ENCODE results near the gene PKDCC.
A peak's percentile ranks its signal among the peaks of the same experiment; 100 is the strongest.
"Not testable (repeated sequence)": the region's sequence is repeated elsewhere in the genome, so short reads cannot be mapped to it uniquely, and the experiment has no call there.

PKDCC gene

DNA sequence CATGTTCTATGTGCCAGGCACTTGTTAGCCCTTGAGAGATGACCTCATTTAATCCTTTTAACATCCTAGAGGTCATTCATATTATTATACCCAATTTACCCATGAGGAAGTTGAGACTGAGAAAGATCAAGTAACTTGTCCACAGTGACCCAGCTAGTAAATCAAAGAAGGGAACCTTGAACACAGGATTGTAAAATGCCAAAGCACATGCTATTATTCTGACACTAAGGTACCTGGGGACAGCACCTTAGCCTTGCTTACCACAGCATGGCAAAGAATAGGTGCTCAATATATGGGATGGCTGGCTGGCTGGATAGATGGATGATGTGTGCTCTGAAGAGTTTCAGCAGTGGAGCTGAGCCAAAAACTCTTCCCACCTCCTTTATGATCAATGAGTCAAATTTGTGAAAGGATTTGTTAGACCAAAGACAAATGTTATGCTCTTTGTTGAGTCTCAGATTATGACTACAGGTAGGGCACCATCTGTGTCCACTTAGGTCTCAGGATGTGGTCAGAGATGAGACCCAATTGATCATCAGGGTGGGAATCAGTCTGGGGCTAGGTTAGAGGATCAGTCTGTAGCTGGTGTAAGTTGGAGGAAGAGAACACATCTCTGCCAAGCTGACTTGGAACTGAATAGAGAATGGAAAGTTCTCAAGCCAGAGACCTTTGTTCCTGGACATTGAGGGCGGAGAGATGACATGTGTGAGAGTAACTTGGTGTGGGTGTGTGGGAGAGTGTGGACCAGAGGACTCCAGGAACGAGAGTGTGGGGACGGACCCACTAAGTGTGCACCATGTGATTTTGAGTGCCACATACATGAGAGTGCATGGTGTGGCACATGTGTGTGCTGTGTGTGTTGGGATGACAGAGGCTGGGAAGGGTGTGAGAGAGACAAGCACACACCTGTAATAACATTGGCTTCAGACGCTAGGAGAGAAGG is 16.3 kb upstream of the PKDCC start:
- no peak for DNase-seq

- no peak for DNase-seq
These were observed 15.6 kb upstream of the PKDCC start for GRCh38 chr2:42032224-42032620.

- no peak for DNase-seq
These were observed 15.1 kb upstream of the PKDCC start for GRCh38 chr2:42032745-42033144.

DNA sequence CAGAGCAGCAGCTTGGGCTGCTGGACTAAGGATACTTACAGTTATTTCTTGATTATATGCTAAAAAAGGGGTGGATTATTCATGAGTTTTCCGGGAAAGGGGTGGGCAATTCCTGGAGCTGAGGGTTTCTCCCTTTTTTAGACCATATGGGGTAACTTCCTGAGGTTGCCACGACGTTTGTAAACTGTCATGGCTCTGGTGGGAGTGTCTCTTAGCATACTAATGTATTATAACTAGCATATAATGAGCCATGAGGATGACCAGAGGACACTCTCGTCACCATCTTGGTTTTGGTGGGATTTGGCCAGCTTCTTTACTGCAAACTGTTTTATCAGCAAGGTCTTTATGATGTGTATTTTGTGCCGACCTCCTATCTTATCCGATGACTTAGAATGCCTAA is 13.7 kb upstream of the PKDCC start:
- DNase-seq = not testable (repeated sequence)

- no peak for DNase-seq
These were observed 12.6 kb upstream of the PKDCC start for GRCh38 chr2:42035241-42035640.

DNA sequence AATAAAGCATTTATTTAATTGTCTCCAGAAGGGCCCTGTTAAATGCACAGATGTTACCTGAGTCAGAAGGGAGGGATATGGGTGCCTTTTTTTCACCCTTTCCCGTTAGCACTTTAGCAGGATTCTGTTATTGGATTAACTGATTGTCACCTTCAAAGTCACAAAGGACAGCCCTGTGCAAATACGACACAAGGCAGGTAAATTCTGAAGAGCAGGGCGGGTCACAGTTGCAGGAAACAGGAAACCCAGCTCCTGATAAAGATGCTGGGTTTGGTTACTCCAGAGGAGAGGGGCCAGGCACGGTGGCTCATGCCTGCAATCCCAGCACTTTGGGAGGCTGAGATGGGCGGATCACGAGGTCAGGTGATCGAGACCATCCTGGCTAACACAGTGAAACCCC is 11.4 kb upstream of the PKDCC start:
- no peak for DNase-seq

GRCh38 chr2:42036940-42037339 is 10.9 kb upstream of the PKDCC start:
- no peak for DNase-seq

- no peak for DNase-seq
These were observed 7.1 kb upstream of the PKDCC start for GRCh38 chr2:42040643-42041278.

GRCh38 chr2:42041377-42042127 is 6.3 kb upstream of the PKDCC start:
- DNase-seq = no peak

DNA sequence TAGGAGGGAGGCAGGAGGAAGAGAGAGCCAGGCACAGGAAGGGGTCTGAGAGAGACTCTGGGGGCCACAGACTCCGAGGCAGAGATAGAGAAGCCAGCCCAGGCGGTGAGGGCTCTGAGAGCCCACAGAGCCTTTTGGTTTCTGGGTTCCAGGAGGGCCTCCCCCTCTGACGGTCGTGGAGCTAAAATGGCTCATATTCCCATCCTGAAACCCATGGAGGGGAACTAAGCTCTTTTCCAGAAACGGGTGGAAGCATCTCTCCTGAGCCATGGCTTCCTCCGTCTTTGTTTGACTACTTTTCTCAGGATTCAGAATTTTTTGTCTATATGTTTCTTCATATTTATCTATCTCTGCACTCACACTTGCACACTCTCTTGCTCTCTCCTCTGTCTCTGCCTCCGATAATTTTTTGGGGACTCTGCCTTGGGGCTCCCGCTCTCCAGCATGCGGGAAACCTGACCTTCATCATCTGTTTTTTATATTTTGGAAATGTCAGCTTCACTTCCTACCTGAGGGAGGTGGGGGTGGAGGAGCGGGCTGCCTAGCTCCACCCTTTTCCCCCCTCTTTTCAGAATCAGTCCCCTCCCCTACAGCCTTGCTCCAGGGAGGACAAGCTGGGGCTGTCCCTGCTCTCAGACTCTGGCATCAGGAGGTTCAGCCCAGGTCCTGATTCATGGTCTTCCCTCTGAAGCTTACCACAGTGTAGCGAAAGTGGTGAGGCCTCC is 5.0 kb upstream of the PKDCC start:
- no peak for DNase-seq

DNA sequence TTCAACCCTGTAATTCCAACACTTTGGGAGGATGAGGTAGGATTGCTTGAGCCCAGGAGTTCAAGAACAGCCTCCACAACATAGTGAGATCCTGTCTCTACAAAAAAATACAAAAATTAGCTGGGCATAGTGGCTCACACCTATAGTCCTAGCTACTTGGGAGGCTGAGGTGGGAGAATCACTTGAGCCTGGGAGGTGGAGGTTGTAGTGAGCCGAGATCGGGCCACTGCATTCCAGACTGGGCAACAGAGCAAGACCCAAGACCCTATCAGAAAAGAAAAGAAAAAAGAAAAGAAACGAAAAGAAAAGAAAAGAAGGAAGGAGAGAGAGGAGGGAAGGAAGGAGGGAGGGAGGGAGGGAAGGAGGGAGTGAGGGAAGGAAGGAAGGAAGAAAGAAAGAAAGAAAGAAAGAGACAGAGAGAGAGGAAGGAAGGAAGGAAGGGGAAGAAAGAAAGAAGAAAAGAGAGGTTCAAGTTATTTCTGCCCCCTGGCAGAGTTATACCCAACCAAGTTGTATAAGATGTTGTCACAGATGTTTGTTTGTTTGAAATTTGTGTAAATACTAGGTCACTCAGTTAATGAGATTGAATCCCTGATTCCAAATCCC is 3.9 kb upstream of the PKDCC start:
- DNase-seq = no peak

DNA sequence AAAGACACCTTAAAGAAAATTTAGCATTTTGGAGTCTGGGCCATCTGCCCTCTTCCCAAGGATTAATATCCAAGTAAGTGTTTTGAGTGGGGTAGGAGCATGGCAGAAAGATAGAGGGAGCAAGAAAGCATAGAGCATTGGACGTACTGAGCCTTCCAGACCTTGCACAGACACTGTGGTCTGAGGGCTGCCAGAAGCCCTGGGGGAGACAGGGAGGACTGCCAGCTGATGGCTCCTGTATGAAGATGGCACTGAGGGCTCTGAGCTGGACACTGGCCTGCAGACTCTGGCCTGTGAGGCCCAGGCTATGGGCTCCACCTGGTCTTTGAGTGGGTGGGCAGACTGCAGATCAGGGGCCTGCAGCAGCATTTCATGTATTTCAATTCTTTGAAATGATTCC is 2.9 kb upstream of the PKDCC start:
- DNase-seq = no peak

DNA sequence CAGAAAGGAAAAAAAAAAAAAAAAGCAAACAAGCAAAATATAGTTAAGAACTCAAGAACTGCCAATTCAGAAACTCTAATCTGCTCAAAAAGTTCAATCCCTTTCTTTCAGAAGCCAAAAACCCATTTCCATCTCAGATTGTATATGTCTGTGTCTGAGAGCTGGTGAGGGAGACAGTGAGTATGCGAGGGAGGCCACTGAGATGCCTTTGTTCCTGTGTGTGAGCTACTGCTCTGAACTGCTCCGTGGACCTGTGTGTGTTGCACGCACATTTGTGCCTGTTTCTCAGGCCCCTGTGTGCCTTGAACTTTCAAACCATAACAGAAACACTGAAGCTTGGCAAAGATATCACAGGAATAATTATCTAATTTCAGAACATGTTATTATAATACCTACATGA is 2.5 kb upstream of the PKDCC start:
- DNase-seq = no peak

- no peak for DNase-seq
These were observed 1.7 kb upstream of the PKDCC start for GRCh38 chr2:42045848-42046748.

- DNase-seq = peak; percentile 9
These were observed 868 bp upstream of the PKDCC start for GRCh38 chr2:42046819-42047487.

DNA sequence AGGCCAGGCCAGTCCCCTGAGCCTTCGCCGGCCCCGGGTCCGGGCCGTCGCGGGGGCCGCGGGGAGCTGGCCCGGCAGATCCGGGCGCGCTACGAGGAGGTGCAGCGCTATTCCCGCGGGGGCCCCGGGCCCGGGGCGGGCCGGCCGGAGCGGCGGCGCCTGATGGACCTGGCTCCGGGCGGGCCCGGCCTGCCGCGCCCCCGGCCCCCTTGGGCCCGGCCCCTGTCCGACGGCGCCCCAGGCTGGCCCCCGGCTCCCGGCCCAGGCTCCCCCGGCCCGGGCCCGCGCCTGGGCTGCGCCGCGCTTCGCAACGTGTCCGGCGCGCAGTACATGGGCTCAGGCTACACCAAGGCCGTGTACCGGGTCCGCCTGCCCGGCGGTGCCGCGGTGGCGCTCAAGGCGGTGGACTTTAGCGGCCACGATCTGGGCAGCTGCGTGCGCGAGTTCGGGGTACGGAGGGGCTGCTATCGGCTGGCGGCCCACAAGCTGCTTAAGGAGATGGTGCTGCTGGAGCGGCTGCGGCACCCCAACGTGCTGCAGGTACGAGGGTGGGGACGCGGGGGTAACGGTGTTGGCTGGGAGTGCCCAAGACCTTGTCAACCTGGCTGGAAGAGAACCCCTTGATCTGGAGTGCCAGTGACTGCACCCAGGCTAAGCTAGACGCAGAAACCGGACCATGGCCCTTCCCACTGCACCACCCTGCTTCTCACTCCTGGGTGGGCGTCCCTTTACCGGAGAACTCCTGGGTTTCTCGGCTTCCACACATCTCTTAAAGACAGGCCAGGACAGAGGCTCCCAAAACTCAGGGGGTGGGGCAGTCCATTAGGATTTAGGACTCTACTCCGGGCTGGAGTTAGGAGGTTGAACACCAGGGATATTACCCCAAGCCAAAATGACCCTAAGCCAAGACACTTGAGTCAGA is 739 bp downstream of the PKDCC start:
- DNase-seq = no peak

GRCh38 chr2:42049221-42050009 is 1.6 kb downstream of the PKDCC start:
- DNase-seq = no peak

DNA sequence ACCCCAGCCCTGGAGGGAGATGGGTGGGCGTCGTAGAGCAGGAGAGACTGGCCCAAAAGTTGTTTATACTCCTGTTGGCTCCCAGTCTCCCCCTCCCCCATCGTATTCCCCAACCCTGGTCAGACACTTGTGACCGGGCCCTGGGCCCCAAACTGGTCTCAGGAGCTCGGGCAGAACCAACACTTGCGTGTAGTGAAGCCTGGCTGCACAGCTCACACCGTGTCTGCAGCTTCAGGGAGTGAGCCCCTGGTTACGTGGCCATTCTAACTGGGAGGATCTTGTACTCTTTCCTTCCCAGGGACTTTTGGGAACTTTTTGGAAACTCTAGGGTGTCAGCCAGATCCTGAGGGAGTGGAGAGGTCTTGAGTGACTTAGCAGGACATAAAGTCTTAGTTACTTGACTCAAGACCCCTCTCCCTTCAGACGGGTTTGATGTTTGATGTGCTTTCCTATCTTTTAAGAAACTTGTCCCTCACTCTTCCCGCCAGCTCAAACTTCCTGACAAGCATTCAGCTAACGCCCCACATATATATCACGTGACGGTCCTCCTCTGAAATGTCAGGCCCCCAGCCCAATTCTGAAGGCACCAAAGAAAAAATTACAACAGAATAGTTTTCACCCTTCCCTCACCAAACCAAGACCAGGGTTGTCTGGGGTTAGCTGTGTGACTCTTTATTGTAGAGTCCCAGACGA is 2.3 kb downstream of the PKDCC start:
- no peak for DNase-seq

Measured in NCI-H1436 (cell line).